ENCODE data around the gene CROCC2.

CROCC2 gene

DNA sequence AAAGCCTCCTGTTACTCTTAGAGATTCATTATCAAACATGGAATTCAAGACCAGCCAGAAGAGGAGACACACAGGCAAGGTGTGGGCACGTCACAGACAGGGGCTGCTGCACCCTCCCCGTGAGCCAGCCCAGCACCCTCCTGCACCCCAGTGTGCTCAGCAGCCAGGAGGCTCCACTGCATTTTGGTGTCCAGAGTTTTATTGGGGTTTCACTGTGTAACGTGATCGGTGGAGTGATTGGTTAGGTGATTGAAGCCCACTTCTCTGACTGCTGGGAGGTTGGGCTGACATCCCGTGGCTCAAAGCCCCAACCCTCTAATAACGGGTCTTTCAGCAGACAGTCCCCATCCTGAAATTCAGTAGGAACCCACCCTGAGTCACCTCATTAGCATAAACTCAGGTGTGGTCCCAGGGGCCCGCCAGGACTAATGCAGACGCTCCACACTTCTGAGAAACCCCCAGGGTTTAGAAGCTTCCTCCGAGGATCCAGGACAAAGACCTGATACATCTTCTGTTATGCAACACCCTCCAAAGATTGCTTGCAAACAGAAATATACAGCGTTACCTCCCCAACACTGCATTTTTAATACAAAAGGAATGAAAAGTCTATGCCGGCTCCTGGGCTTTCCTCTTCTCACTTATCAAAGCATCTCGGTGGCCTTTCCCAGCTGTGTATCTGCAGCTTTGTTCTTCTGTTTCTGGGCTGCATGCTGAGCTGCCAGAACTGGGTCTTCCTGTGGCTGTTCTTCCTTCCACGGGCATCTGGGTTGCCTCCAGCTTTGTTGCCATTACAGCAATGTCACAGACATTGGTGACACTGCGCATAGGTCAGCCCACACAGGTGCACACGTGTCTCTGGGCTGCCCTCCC, 48.5 kb downstream of the CROCC2 start:
- Histone ChIP-seq H3K4me2 (ENCODE audit: low read length) (no peak overlapping the region), H3K4me1 (ENCODE audit: control insufficient read depth, low read length) (no peaks in the 10 kb centered on the region), H3K27ac (ENCODE audit: low read depth, low read length) (no peak overlapping the region), H4K20me1 (ENCODE audit: control insufficient read depth, insufficient read depth, low read depth, low read length) (no peaks in the 10 kb centered on the region), H3K4me3 (ENCODE audit: low read length) (no peak overlapping the region), H3K79me2 (ENCODE audit: control insufficient read depth, low read length) (no peaks in the 10 kb centered on the region), H3F3A (ENCODE audit: control insufficient read depth, insufficient read depth) (no peaks in the 10 kb centered on the region), H3K9me2 (replicated peaks; ENCODE audit: control insufficient read depth, low read length) (no peaks in the 10 kb centered on the region), H3K9me3 (ENCODE audit: control insufficient read depth, insufficient read depth, low read length) (no peaks in the 10 kb centered on the region), H3K27me3 (ENCODE audit: control insufficient read depth, low read length) (no peaks in the 10 kb centered on the region), H3K36me3 (ENCODE audit: control insufficient read depth, low read length) (no peaks in the 10 kb centered on the region)
- TF ChIP-seq EZH2phosphoT487 (IDR thresholded peaks at IDR 0.05; ENCODE audit: borderline replicate concordance, low read length), result no peak
- no peak for TF ChIP-seq CTCF (IDR thresholded peaks at IDR 0.05; ENCODE audit: low read depth, low read length, poor library complexity, severe bottlenecking)

- no peaks in the 10 kb centered on the region for H3K27me3 ChIP-seq (ENCODE audit: control insufficient read depth, low read length)
- H3K4me1 ChIP-seq (ENCODE audit: control insufficient read depth, low read length), result no peaks in the 10 kb centered on the region
- no peaks in the 10 kb centered on the region for H3K9me2 ChIP-seq (replicated peaks; ENCODE audit: control insufficient read depth, low read length)
Observed at GRCh38 chr2:240955306-240956170, 49.4 kb downstream of the CROCC2 start.

DNA sequence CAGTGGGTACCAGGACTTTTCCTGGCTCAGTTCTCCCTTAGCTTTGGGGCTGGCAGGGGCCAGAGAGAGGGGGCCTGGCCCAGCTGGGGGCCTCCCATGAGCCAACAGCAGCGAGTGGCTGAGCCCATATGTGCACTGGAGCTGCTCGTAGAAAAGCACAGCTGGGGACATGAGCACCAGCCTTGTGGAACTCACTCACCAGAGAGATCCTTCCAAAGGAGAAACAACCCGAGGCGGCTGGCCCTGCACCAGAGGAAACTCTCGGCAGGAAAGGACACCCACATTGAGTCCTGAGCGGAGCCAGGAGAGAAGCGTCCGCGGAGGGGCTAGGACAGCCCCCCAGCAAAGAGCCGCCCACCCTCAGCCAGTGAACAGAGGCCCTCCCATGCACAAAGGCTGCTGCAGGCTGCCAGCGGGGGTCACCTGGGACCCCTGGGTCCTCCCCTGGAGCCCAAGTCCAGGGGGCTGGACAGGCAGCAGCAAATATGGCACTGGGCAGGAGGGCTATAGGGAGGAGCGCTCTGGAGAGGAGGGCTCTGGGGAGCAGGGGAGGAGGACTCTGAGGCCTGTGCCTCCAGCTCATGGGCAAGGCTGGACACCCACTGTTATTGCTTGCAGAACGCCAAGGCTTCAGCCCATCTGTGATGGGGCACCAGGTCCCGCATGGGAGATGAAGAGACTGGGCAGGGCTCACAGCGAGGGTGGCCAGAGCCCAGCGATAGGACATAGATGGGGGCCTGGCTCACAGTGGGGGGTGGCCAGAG, 50.2 kb downstream of the CROCC2 start:
- TF ChIP-seq CTCF (IDR thresholded peaks at IDR 0.05; ENCODE audit: low read depth, low read length, poor library complexity, severe bottlenecking) (no peak), EZH2phosphoT487 (IDR thresholded peaks at IDR 0.05; ENCODE audit: borderline replicate concordance, low read length) (no peak)
- Histone ChIP-seq H3K27ac (ENCODE audit: low read depth, low read length) (no peak overlapping the region), H3K4me1 (ENCODE audit: control insufficient read depth, low read length) (no peaks in the 10 kb centered on the region), H4K20me1 (ENCODE audit: control insufficient read depth, insufficient read depth, low read depth, low read length) (no peaks in the 10 kb centered on the region), H3K36me3 (ENCODE audit: control insufficient read depth, low read length) (no peaks in the 10 kb centered on the region), H3F3A (ENCODE audit: control insufficient read depth, insufficient read depth) (no peaks in the 10 kb centered on the region), H3K9me2 (replicated peaks; ENCODE audit: control insufficient read depth, low read length) (no peaks in the 10 kb centered on the region), H3K4me2 (ENCODE audit: low read length) (no peak overlapping the region), H3K9me3 (ENCODE audit: control insufficient read depth, insufficient read depth, low read length) (no peaks in the 10 kb centered on the region), H3K27me3 (ENCODE audit: control insufficient read depth, low read length) (no peaks in the 10 kb centered on the region), H3K79me2 (ENCODE audit: control insufficient read depth, low read length) (no peaks in the 10 kb centered on the region), H3K4me3 (ENCODE audit: low read length) (no peak overlapping the region)

More at GRCh38 chr2:240955306-240956170, 49.4 kb downstream of the CROCC2 start:
- Histone ChIP-seq H3K4me2 (ENCODE audit: low read length) (no peak overlapping the region), H3K79me2 (ENCODE audit: control insufficient read depth, low read length) (no peaks in the 10 kb centered on the region), H3K27ac (ENCODE audit: low read depth, low read length) (no peak overlapping the region), H3F3A (ENCODE audit: control insufficient read depth, insufficient read depth) (no peaks in the 10 kb centered on the region), H4K20me1 (ENCODE audit: control insufficient read depth, insufficient read depth, low read depth, low read length) (no peaks in the 10 kb centered on the region), H3K9me3 (ENCODE audit: control insufficient read depth, insufficient read depth, low read length) (no peaks in the 10 kb centered on the region), H3K4me3 (ENCODE audit: low read length) (no peak overlapping the region), H3K36me3 (ENCODE audit: control insufficient read depth, low read length) (no peaks in the 10 kb centered on the region)
- TF ChIP-seq EZH2phosphoT487 (IDR thresholded peaks at IDR 0.05; ENCODE audit: borderline replicate concordance, low read length), result no peak
- no peak for TF ChIP-seq CTCF (IDR thresholded peaks at IDR 0.05; ENCODE audit: low read depth, low read length, poor library complexity, severe bottlenecking)
